Lung (tissue), 12 donors: Measurements from ENCODE around the gene CRTC3. TPM values are rescaled to one million over a fixed set of nuclear protein-coding genes. Genes with fewer than 3 reads are reported as not detected.

ENCODE experiments used
- ATAC-seq: fragments of 200-7000 bp; cut with Tn5 transposase; one replicate; pipeline ENCODE4 v1.9.1; 2020; ENCODE audit warnings: moderate number of reproducible peaks; ENCODE audit not compliant: insufficient read depth, low FRiP score
- DNase-seq, 3 donors: peaks; one replicate each; pipeline ENCODE4 v3.0.0-alpha.2; 2013 to 2017
- H3K27ac ChIP-seq, 2 donors: one replicate each; pipeline ENCODE4 v1.5.1; 2013; ENCODE audit warnings: mild to moderate bottlenecking in 2 of 2, moderate library complexity in 2 of 2, control low read depth in 1 of 2, inconsistent platforms in 1 of 2, low read depth in 1 of 2, low read length in 1 of 2
- H3K27me3 ChIP-seq, 3 donors: one replicate each; pipeline ENCODE4 v1.5.1; 2013; ENCODE audit warnings: low read length in 2 of 3; ENCODE audit not compliant: control insufficient read depth in 3 of 3, insufficient read depth in 3 of 3
- H3K36me3 ChIP-seq, 4 donors: one replicate each; pipeline ENCODE4 v1.5.1; 2013; ENCODE audit warnings: low read length in 4 of 4, mild to moderate bottlenecking in 1 of 4, moderate library complexity in 1 of 4; ENCODE audit not compliant: control insufficient read depth in 4 of 4, insufficient read depth in 4 of 4
- H3K4me1 ChIP-seq, 5 donors: one replicate each; pipeline ENCODE4 v1.5.1; 2013; ENCODE audit warnings: low read length in 5 of 5, mild to moderate bottlenecking in 2 of 5, moderate library complexity in 1 of 5; ENCODE audit not compliant: control insufficient read depth in 5 of 5, insufficient read depth in 5 of 5
- H3K4me3 ChIP-seq: one replicate; pipeline ENCODE4 v1.5.1; 2013; ENCODE audit warnings: mild to moderate bottlenecking, control low read depth, moderate library complexity
- H3K9ac ChIP-seq, 2 donors: one replicate each; pipeline ENCODE4 v1.5.1; 2013; ENCODE audit warnings: low read length in 2 of 2, control low read depth in 1 of 2; ENCODE audit not compliant: insufficient read depth in 1 of 2
- H3K9me3 ChIP-seq, 4 donors: one replicate each; pipeline ENCODE4 v1.5.1; 2013; ENCODE audit warnings: low read length in 3 of 4, mild to moderate bottlenecking in 1 of 4, moderate library complexity in 1 of 4; ENCODE audit not compliant: control insufficient read depth in 4 of 4, insufficient read depth in 3 of 4
- CTCF ChIP-seq: IDR thresholded peaks from 2 replicates; pipeline ENCODE4 v1.5.1; 2012; ENCODE audit warnings: mild to moderate bottlenecking; ENCODE audit errors: control extremely low read depth, extremely low read depth
- WGBS, 2 donors: extraction: QIAGEN DNeasy Blood & Tissue Kit; methylation state at CpG; one replicate each; pipeline ENCODE4 v1.1.7; 2013; 5-methylcytosine and 5-hydroxymethylcytosine counted together
- polyA plus RNA-seq, 2 donors: library from polyadenylated mRNA; stranded (reverse); fragments of 200-250 nt; gene quantifications; one replicate each; pipeline ENCODE4 v1.2.1, GENCODE V29; 2013
- total RNA-seq, 2 donors: library from RNA; depleted of rRNA in 1 of 2; stranded (reverse); fragments of >200 nt in 1 of 2; gene quantifications; one replicate each; pipeline ENCODE4 v1.2.1, GENCODE V29; 2014 to 2021
- donor health status: control.
- donor health status: control.
- donor health status: Bipolar disorder and iron deficiency.
- donor health status: healthy.
- donor health status: DM: yes; HTN: yes; CAD: no.

CRTC3 gene
- total and polyA plus RNA-seq, 4 donors: 12.0 to 47.9 (median 28.2) TPM

GRCh38 chr15:90558171-90558573, 28.4 kb downstream of the CRTC3 start:
- ATAC-seq: no peak
- H3K4me3 ChIP-seq: no peak overlapping the region
- H3K36me3 ChIP-seq: peaks cover 0 to 2% (median 0%) of the 10 kb centered on the region in 4 donors
- no peaks in the 10 kb centered on the region for H3K27me3 ChIP-seq
- WGBS, 2 donors: 21 to 40% methylated on average over 4 of the region's 4 CpGs
- H3K9me3 ChIP-seq: no peaks in the 10 kb centered on the region
- H3K4me1 ChIP-seq: peaks cover 9 to 62% (median 43%) of the 10 kb centered on the region in 5 donors
- peak overlapping the region; percentile 62 to 82 for H3K27ac ChIP-seq
- DNase-seq: peak in 1 of 3 donors; percentile 34
- no peak for TF ChIP-seq CTCF
- H3K9ac ChIP-seq: peak overlapping the region in 1 of 2 donors; percentile 3

GRCh38 chr15:90559119-90559518, 29.4 kb downstream of the CRTC3 start:
- Histone ChIP-seq H3K4me1 (peaks cover 11 to 61% (median 46%) of the 10 kb centered on the region in 5 donors), H3K27me3 (no peaks in the 10 kb centered on the region), H3K9ac (no peak overlapping the region), H3K9me3 (no peaks in the 10 kb centered on the region), H3K27ac (peak overlapping the region in 1 of 2 donors; percentile 82), H3K36me3 (peaks cover 0 to 2% (median 0%) of the 10 kb centered on the region in 4 donors), H3K4me3 (no peak overlapping the region)
- no peak for DNase-seq
- no peak for ATAC-seq
- no peak for TF ChIP-seq CTCF
- WGBS, 2 donors: 97 to 98% methylated on average over 1 of the region's 1 CpG

GRCh38 chr15:90560229-90560776, 30.6 kb downstream of the CRTC3 start:
- peak; percentile 77 to 90 (median 86) for DNase-seq
- TF ChIP-seq CTCF: no peak

More at GRCh38 chr15:90560229-90560776, 30.6 kb downstream of the CRTC3 start:
- H3K27me3 ChIP-seq: no peaks in the 10 kb centered on the region
- H3K9ac ChIP-seq: peak overlapping the region; percentile 2 to 5
- H3K27ac ChIP-seq: peak overlapping the region; percentile 5 to 72
- peak; percentile 28 for ATAC-seq
- H3K36me3 ChIP-seq: no peaks in the 10 kb centered on the region
- peaks cover 9 to 63% (median 42%) of the 10 kb centered on the region in 5 donors for H3K4me1 ChIP-seq
- H3K4me3 ChIP-seq: no peak overlapping the region
- no peaks in the 10 kb centered on the region for H3K9me3 ChIP-seq
- WGBS, 2 donors: 48 to 61% methylated on average over 7 of the region's 7 CpGs
